Endothelial cell of umbilical vein (primary cell): ENCODE data around the gene SMIM9.
"Not testable (repeated sequence)": the region's sequence is repeated elsewhere in the genome, so short reads cannot be mapped to it uniquely, and the experiment has no call there.

Experiments
- EZH2 ChIP-seq: IDR thresholded peaks from 2 replicates; pipeline ENCODE4 v1.6.1; 2012; ENCODE audit warnings: borderline replicate concordance, low read depth, mild to moderate bottlenecking, moderate library complexity, low read length, inconsistent platforms; ENCODE audit not compliant: severe bottlenecking
- GATA2 ChIP-seq: IDR thresholded peaks from 2 replicates; pipeline ENCODE4 v1.7.0; 2011; ENCODE audit warnings: low read depth, mild to moderate bottlenecking, moderate library complexity, mixed read lengths, low read length; ENCODE audit not compliant: insufficient read length, insufficient read depth
- JUN ChIP-seq: IDR thresholded peaks from 2 replicates; pipeline ENCODE4 v1.6.1; 2011; ENCODE audit warnings: borderline replicate concordance, low read depth; ENCODE audit not compliant: insufficient read length, insufficient read depth
- MAX ChIP-seq: IDR thresholded peaks from 2 replicates; pipeline ENCODE4 v1.6.1; 2011; ENCODE audit not compliant: insufficient read depth, insufficient read length
- POLR2A ChIP-seq: IDR thresholded peaks from 2 replicates; pipeline ENCODE4 v1.6.1; 2012; ENCODE audit warnings: low read depth, mild to moderate bottlenecking, control low read depth, low read length
- POLR2AphosphoS5 ChIP-seq: IDR thresholded peaks from 2 replicates; pipeline ENCODE4 v1.6.1; 2012; ENCODE audit warnings: low read depth, mild to moderate bottlenecking, control low read depth, low read length, moderate library complexity; ENCODE audit not compliant: insufficient read depth
- TF ChIP-seq, protein P1 (sequence below), 2 donors: IDR thresholded peaks; 1 replicate in 1 of 2; 2 replicates in 1 of 2; pipeline ENCODE4 v1.5.1; 2011; ENCODE audit warnings: low read length in 2 of 2, mild to moderate bottlenecking in 2 of 2, moderate library complexity in 2 of 2, control low read depth in 1 of 2, inconsistent platforms in 1 of 2, low read depth in 1 of 2; ENCODE audit not compliant: insufficient read depth in 1 of 2; ENCODE audit errors: extremely low read depth in 1 of 2

- TF ChIP-seq, protein P1, sequence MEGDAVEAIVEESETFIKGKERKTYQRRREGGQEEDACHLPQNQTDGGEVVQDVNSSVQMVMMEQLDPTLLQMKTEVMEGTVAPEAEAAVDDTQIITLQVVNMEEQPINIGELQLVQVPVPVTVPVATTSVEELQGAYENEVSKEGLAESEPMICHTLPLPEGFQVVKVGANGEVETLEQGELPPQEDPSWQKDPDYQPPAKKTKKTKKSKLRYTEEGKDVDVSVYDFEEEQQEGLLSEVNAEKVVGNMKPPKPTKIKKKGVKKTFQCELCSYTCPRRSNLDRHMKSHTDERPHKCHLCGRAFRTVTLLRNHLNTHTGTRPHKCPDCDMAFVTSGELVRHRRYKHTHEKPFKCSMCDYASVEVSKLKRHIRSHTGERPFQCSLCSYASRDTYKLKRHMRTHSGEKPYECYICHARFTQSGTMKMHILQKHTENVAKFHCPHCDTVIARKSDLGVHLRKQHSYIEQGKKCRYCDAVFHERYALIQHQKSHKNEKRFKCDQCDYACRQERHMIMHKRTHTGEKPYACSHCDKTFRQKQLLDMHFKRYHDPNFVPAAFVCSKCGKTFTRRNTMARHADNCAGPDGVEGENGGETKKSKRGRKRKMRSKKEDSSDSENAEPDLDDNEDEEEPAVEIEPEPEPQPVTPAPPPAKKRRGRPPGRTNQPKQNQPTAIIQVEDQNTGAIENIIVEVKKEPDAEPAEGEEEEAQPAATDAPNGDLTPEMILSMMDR (IDR thresholded peaks at IDR 0.05; ENCODE audit: extremely low read depth in 1 of 2, insufficient read depth in 1 of 2, low read depth in 1 of 2, low read length in 2 of 2): not testable (repeated sequence)
- TF ChIP-seq EZH2, GATA2, POLR2AphosphoS5, MAX, JUN, POLR2A: not testable (repeated sequence)
Measured at GRCh38 chrX:154816326-154816898, 18.1 kb downstream of the SMIM9 start.
